OCI-LY3 (cell line): ENCODE measurements around the gene RGS6.

Source experiments
- H2AFZ ChIP-seq: fragments of 200-600, 300-600 bp; shearing (Covaris generic); 2 replicates; pipeline ENCODE4 v1.6.0; 2014; ENCODE audit warnings: antibody characterized with exemption, low read depth, low read length
- H3K27ac ChIP-seq: fragments of 200-600, 300-600 bp; sonication (generic); 2 replicates; pipeline ENCODE4 v1.5.1; 2014; ENCODE audit warnings: mild to moderate bottlenecking, low read length, moderate library complexity, mixed read lengths
- H3K27me3 ChIP-seq: fragments of 200-600, 300-600 bp; sonication (generic); 2 replicates; pipeline ENCODE4 v1.6.1; 2014; ENCODE audit warnings: low read depth, low read length, mixed read lengths
- H3K36me3 ChIP-seq: fragments of 200-600, 300-600 bp; sonication (generic); replicated peaks from 2 replicates; pipeline ENCODE3; 2014; ENCODE audit warnings: low read depth, low read length, mixed read lengths
- H3K4me1 ChIP-seq: fragments of 300-600, 200-600 bp; sonication (generic); 2 replicates; pipeline ENCODE4 v1.6.1; 2014; ENCODE audit warnings: low read length, mixed read lengths
- H3K4me2 ChIP-seq: fragments of 200-600, 300-600 bp; sonication (generic); 2 replicates; pipeline ENCODE4 v1.6.1; 2014; ENCODE audit warnings: low read length, mixed read lengths
- H3K4me3 ChIP-seq: fragments of 300-600, 200-600 bp; sonication (generic); 2 replicates; pipeline ENCODE4 v1.5.1; 2014; ENCODE audit warnings: antibody characterized with exemption, mild to moderate bottlenecking, low read length, moderate library complexity
- H3K79me2 ChIP-seq: fragments of 300-600, 200-600 bp; shearing (Covaris generic); 2 replicates; pipeline ENCODE4 v1.6.1; 2014; ENCODE audit warnings: mild to moderate bottlenecking, low read length, mixed read lengths
- H3K9ac ChIP-seq: fragments of 300-600, 200-600 bp; shearing (Covaris generic); 2 replicates; pipeline ENCODE4 v1.6.0; 2014; ENCODE audit warnings: mild to moderate bottlenecking, low read length, moderate library complexity
- H3K9me3 ChIP-seq: fragments of 200-600, 300-600 bp; shearing (Covaris generic); 2 replicates; pipeline ENCODE4 v1.6.1; 2014; ENCODE audit warnings: low read length, mixed read lengths; ENCODE audit not compliant: insufficient read depth
- H4K20me1 ChIP-seq: fragments of 200-600, 300-600 bp; sonication (generic); 2 replicates; pipeline ENCODE4 v1.6.1; 2016; ENCODE audit warnings: low read length, mixed read lengths; ENCODE audit not compliant: insufficient read depth
- EZH2phosphoT487 ChIP-seq: fragments of 200-600 bp; shearing (Covaris generic); IDR thresholded peaks from 2 replicates; pipeline ENCODE4 v1.6.1; 2018; ENCODE audit warnings: antibody characterized with exemption, mixed run types, low read depth
- TF ChIP-seq, protein P1 (sequence below): fragments of 200-600, 300-600 bp; sonication (generic); IDR thresholded peaks from 2 replicates; pipeline ENCODE4 v1.5.1; 2014; ENCODE audit warnings: antibody characterized with exemption, low read length, low read depth

The RGS6 gene

DNA sequence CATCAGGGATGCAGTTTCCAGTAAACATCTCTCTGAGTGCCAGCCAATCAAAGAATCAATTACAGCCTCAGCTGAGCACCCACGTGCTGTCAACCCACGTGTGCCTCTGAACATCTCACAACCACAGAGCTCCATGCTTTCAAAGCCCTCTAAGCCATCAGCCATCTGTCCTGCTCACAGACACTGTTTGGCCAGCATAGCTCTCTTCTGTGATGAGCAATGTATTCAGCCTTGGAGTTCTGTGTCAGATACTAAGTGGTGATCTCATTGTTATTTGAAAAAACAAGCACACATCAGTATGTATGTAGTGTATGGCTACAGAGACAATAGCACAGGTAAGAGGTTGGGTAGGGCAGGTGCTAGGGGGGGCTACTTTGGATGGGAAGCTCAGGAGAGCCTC lies 94.3 kb downstream of the RGS6 start:
- H3K9me3 ChIP-seq = no peaks in the 10 kb centered on the region
- TF ChIP-seq EZH2phosphoT487 = no peak
- TF ChIP-seq, protein P1, sequence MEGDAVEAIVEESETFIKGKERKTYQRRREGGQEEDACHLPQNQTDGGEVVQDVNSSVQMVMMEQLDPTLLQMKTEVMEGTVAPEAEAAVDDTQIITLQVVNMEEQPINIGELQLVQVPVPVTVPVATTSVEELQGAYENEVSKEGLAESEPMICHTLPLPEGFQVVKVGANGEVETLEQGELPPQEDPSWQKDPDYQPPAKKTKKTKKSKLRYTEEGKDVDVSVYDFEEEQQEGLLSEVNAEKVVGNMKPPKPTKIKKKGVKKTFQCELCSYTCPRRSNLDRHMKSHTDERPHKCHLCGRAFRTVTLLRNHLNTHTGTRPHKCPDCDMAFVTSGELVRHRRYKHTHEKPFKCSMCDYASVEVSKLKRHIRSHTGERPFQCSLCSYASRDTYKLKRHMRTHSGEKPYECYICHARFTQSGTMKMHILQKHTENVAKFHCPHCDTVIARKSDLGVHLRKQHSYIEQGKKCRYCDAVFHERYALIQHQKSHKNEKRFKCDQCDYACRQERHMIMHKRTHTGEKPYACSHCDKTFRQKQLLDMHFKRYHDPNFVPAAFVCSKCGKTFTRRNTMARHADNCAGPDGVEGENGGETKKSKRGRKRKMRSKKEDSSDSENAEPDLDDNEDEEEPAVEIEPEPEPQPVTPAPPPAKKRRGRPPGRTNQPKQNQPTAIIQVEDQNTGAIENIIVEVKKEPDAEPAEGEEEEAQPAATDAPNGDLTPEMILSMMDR = no peak
- no peaks in the 10 kb centered on the region for H4K20me1 ChIP-seq
- H3K4me1 ChIP-seq = peaks cover 16% of the 10 kb centered on the region
- no peak overlapping the region for H3K9ac ChIP-seq
- H3K4me3 ChIP-seq = no peak overlapping the region
- H3K79me2 ChIP-seq = no peaks in the 10 kb centered on the region
- H3K4me2 ChIP-seq = no peak overlapping the region
- H2AFZ ChIP-seq = no peak overlapping the region
- peaks cover 30% of the 10 kb centered on the region; the same call in 1 of the 2 replicates for H3K27me3 ChIP-seq
- H3K27ac ChIP-seq = no peak overlapping the region
- H3K36me3 ChIP-seq = no peaks in the 10 kb centered on the region

DNA sequence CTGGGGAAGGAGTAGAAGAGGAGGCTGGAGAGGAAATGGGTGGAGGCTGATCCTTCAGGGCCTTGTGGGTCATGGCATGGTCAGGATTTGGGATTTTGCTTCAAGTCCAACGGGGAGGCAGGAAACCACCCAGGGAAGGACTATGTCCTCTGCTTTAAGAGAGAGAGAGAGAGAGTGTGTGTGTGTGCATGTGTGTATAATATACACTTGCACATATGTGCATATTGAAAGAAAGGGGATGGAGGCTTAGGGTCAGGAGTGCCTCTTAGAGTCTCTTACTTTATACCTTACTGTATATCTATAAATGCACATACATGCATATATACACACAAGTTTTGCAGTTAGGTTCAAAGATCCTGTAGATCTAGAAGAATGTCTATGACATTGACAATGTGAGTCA lies 94.8 kb downstream of the RGS6 start:
- Histone ChIP-seq H3K9me3 (no peaks in the 10 kb centered on the region), H2AFZ (no peak overlapping the region), H3K4me2 (no peak overlapping the region), H3K9ac (no peak overlapping the region), H3K27ac (no peak overlapping the region), H3K4me3 (no peak overlapping the region), H3K27me3 (peaks cover 30% of the 10 kb centered on the region; the same call in 1 of the 2 replicates), H4K20me1 (no peaks in the 10 kb centered on the region), H3K36me3 (no peaks in the 10 kb centered on the region), H3K4me1 (peaks cover 16% of the 10 kb centered on the region), H3K79me2 (no peaks in the 10 kb centered on the region)
- TF ChIP-seq, protein P1 = no peak
- no peak for TF ChIP-seq EZH2phosphoT487

DNA sequence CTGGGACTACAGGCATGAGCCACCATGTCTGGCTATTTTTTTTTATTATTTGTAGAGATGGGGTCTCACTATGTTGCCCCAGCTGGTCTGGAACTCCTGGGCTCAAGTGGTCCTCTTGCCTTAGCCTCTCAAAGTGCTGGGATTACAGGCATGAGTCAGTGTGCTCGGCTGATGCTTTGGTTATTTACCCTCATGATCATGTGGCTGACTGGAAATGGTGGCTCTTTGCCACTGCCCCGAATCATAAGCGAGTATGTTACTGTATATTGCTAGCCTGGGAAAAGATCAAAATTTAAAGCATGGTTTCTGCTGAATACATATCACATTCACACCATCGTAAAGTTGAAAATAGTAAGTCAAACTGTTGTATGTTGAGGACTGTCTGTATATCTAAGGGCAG lies 101.1 kb downstream of the RGS6 start:
- no peak for TF ChIP-seq EZH2phosphoT487
- no peaks in the 10 kb centered on the region for H3K4me1 ChIP-seq
- H3K36me3 ChIP-seq = no peaks in the 10 kb centered on the region
- H3K4me2 ChIP-seq = no peak overlapping the region
- no peaks in the 10 kb centered on the region for H4K20me1 ChIP-seq
- H3K27me3 ChIP-seq = peaks cover 12% of the 10 kb centered on the region; the same call in 1 of the 2 replicates
- H3K9ac ChIP-seq = no peak overlapping the region
- H3K9me3 ChIP-seq = no peaks in the 10 kb centered on the region
- H3K27ac ChIP-seq = no peak overlapping the region
- no peak overlapping the region for H3K4me3 ChIP-seq
- H2AFZ ChIP-seq = no peak overlapping the region
- no peaks in the 10 kb centered on the region for H3K79me2 ChIP-seq

DNA sequence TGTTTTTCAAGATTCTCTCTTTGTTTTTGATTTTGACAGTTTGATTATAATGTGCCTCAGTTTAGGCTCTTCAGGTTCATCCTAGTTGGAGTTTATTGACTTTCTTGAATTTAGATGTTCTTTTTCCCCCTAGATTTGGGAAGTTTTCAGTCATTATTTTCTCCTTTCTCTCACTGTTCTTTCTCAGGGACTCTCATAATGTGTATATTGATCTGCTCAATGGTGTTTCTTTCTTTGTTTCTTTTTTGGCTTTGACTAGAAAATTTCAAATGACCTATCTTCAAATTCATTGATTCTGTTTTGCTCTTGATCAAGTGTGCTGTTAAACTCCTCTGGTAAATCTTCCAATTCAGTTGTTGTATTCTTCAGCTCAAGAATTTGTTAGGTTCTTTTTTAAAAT lies 108.3 kb downstream of the RGS6 start:
- no peak for TF ChIP-seq EZH2phosphoT487
- TF ChIP-seq, protein P1 = no peak
- H3K9ac ChIP-seq = no peak overlapping the region
- no peaks in the 10 kb centered on the region for H3K79me2 ChIP-seq
- H3K27ac ChIP-seq = no peak overlapping the region
- no peaks in the 10 kb centered on the region for H4K20me1 ChIP-seq
- peaks cover 9% of the 10 kb centered on the region; the same call in 1 of the 2 replicates for H3K9me3 ChIP-seq
- H3K4me3 ChIP-seq = no peak overlapping the region
- no peaks in the 10 kb centered on the region for H3K4me1 ChIP-seq
- no peaks in the 10 kb centered on the region for H3K36me3 ChIP-seq
- no peak overlapping the region for H2AFZ ChIP-seq
- no peak overlapping the region for H3K4me2 ChIP-seq
- peaks cover 5% of the 10 kb centered on the region for H3K27me3 ChIP-seq
